Vagina (tissue), 2 donors: ENCODE results near the gene CETN2.

Source experiments
- POLR2A ChIP-seq, 2 donors: fragments of 450-650 bp; IDR thresholded peaks; one replicate each; pipeline ENCODE4 v1.6.1; 2017; ENCODE audit warnings: antibody characterized with exemption in 2 of 2, mild to moderate bottlenecking in 2 of 2, moderate library complexity in 2 of 2
- POLR2AphosphoS5 ChIP-seq, 2 donors: sonication (generic); formaldehyde crosslinking; IDR thresholded peaks; one replicate each; pipeline ENCODE4 v1.9.0; 2017; ENCODE audit warnings: antibody characterized with exemption in 2 of 2, mild to moderate bottlenecking in 2 of 2, low read depth in 1 of 2; ENCODE audit not compliant: insufficient read depth in 1 of 2
- TF ChIP-seq, protein P1 (sequence below), 3 experiments: fragments of 450-650 bp in 2 of 3; fragments of 200-600 bp in 1 of 3; sonication (generic) in 1 of 3; IDR thresholded peaks; one replicate each; pipeline ENCODE4 v1.5.1; 2017 to 2019; ENCODE audit warnings: antibody characterized with exemption in 3 of 3, mild to moderate bottlenecking in 2 of 3, moderate library complexity in 2 of 3

DNA sequence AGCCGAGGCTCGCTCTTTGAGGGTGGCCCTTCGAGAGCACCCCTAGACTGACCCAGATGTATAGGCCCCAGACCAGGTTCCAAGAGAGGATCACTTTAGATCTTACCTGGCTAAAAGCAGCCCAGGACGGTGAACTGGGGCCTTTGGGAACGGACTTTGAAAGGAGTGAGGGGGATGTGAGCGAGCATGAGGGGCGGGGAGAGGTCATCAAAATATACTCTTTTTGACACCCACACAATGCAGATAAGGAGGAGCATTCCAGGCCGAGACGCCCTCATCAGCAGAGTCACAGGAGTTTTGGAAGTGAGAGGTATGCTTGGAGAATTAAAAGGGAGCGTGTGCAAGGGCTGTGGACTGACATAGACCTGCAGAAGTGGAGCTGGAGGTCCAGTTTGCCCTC lies 834 bp upstream of the CETN2 start:
- TF ChIP-seq, protein P1, sequence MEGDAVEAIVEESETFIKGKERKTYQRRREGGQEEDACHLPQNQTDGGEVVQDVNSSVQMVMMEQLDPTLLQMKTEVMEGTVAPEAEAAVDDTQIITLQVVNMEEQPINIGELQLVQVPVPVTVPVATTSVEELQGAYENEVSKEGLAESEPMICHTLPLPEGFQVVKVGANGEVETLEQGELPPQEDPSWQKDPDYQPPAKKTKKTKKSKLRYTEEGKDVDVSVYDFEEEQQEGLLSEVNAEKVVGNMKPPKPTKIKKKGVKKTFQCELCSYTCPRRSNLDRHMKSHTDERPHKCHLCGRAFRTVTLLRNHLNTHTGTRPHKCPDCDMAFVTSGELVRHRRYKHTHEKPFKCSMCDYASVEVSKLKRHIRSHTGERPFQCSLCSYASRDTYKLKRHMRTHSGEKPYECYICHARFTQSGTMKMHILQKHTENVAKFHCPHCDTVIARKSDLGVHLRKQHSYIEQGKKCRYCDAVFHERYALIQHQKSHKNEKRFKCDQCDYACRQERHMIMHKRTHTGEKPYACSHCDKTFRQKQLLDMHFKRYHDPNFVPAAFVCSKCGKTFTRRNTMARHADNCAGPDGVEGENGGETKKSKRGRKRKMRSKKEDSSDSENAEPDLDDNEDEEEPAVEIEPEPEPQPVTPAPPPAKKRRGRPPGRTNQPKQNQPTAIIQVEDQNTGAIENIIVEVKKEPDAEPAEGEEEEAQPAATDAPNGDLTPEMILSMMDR (IDR thresholded peaks at IDR 0.05): no peak
- TF ChIP-seq POLR2A (IDR thresholded peaks at IDR 0.05) (no peak), POLR2AphosphoS5 (IDR thresholded peaks at IDR 0.05; ENCODE audit: insufficient read depth in 1 of 2, low read depth in 1 of 2) (no peak)
